Activated naive CD8-positive, alpha-beta T cell treated with anti-CD3 and anti-CD28 coated beads for 36 hours (primary cell): ENCODE measurements around the gene METTL23. TPM values are rescaled to one million over a fixed set of nuclear protein-coding genes. Genes with fewer than 3 reads are reported as not detected.
A peak's percentile ranks its signal among the peaks of the same experiment; 100 is the strongest.
"Not testable (repeated sequence)": the region's sequence is repeated elsewhere in the genome, so short reads cannot be mapped to it uniquely, and the experiment has no call there.

Experiments
- DNase-seq: peaks from one replicate; pipeline ENCODE4 v3.0.0; 2021
- H3K27ac Mint-ChIP-seq: one replicate; pipeline ENCODE4 v1.8.0; 2022; ENCODE audit warnings: mild to moderate bottlenecking, moderate library complexity, mixed read lengths
- H3K27me3 Mint-ChIP-seq: one replicate; pipeline ENCODE4 v1.8.0; 2022; ENCODE audit warnings: mild to moderate bottlenecking, mixed read lengths
- H3K36me3 Mint-ChIP-seq: one replicate; pipeline ENCODE4 v1.8.0; 2021; ENCODE audit warnings: mild to moderate bottlenecking, mixed read lengths
- H3K4me1 Mint-ChIP-seq: one replicate; pipeline ENCODE4 v1.8.0; 2021; ENCODE audit warnings: mixed read lengths
- H3K4me3 Mint-ChIP-seq: one replicate; pipeline ENCODE4 v1.8.0; 2022; ENCODE audit warnings: mild to moderate bottlenecking, moderate library complexity, mixed read lengths
- H3K9me3 Mint-ChIP-seq: one replicate; pipeline ENCODE4 v1.8.0; 2022; ENCODE audit warnings: mixed read lengths
- total RNA-seq, 2 experiments: library from RNA; stranded (reverse); gene quantifications; one replicate each; pipeline ENCODE4 v1.2.3, GENCODE V29; 2021

Gene METTL23
- total RNA-seq, 2 experiments from 2014 or later: 30.0 to 30.6 TPM

- H3K4me3 Mint-ChIP-seq: no peak overlapping the region
- H3K9me3 Mint-ChIP-seq: no peaks in the 10 kb centered on the region
- no peaks in the 10 kb centered on the region for H3K27me3 Mint-ChIP-seq
- H3K36me3 Mint-ChIP-seq: no peaks in the 10 kb centered on the region
- H3K4me1 Mint-ChIP-seq: no peaks in the 10 kb centered on the region
- no peak for DNase-seq
- no peak overlapping the region for H3K27ac Mint-ChIP-seq
Measured at GRCh38 chr17:76687298-76688164, 39.1 kb upstream of the METTL23 start.

- Mint-ChIP-seq H3K36me3 (no peaks in the 10 kb centered on the region), H3K4me3 (no peak overlapping the region), H3K27ac (no peak overlapping the region), H3K4me1 (no peaks in the 10 kb centered on the region), H3K9me3 (no peaks in the 10 kb centered on the region), H3K27me3 (no peaks in the 10 kb centered on the region)
- no peak for DNase-seq
Measured at GRCh38 chr17:76688165-76688622, 38.4 kb upstream of the METTL23 start.

- Mint-ChIP-seq H3K27ac (no peak overlapping the region), H3K27me3 (no peaks in the 10 kb centered on the region), H3K4me3 (no peak overlapping the region), H3K36me3 (no peaks in the 10 kb centered on the region), H3K4me1 (no peaks in the 10 kb centered on the region), H3K9me3 (no peaks in the 10 kb centered on the region)
- no peak for DNase-seq
Measured at GRCh38 chr17:76689859-76690258, 36.8 kb upstream of the METTL23 start.

- no peaks in the 10 kb centered on the region for H3K36me3 Mint-ChIP-seq
- H3K4me3 Mint-ChIP-seq: no peak overlapping the region
- DNase-seq: no peak
- no peaks in the 10 kb centered on the region for H3K4me1 Mint-ChIP-seq
- no peaks in the 10 kb centered on the region for H3K27me3 Mint-ChIP-seq
- no peaks in the 10 kb centered on the region for H3K9me3 Mint-ChIP-seq
- H3K27ac Mint-ChIP-seq: no peak overlapping the region
Measured at GRCh38 chr17:76690596-76691280, 35.9 kb upstream of the METTL23 start.

GRCh38 chr17:76691379-76692191 lies 35.1 kb upstream of the METTL23 start:
- Mint-ChIP-seq H3K27me3 (no peaks in the 10 kb centered on the region), H3K27ac (no peak overlapping the region), H3K9me3 (no peaks in the 10 kb centered on the region), H3K36me3 (no peaks in the 10 kb centered on the region), H3K4me3 (no peak overlapping the region), H3K4me1 (no peaks in the 10 kb centered on the region)
- DNase-seq: no peak

- Mint-ChIP-seq H3K36me3 (no peaks in the 10 kb centered on the region), H3K27me3 (no peaks in the 10 kb centered on the region), H3K4me3 (no peak overlapping the region), H3K9me3 (no peaks in the 10 kb centered on the region), H3K27ac (no peak overlapping the region), H3K4me1 (no peaks in the 10 kb centered on the region)
- no peak for DNase-seq
Measured at GRCh38 chr17:76695059-76695831, 31.4 kb upstream of the METTL23 start.

- DNase-seq: no peak
- H3K27me3 Mint-ChIP-seq: no peaks in the 10 kb centered on the region
- no peaks in the 10 kb centered on the region for H3K9me3 Mint-ChIP-seq
- no peaks in the 10 kb centered on the region for H3K36me3 Mint-ChIP-seq
- no peaks in the 10 kb centered on the region for H3K4me1 Mint-ChIP-seq
- no peak overlapping the region for H3K4me3 Mint-ChIP-seq
- H3K27ac Mint-ChIP-seq: no peak overlapping the region
Measured at GRCh38 chr17:76696763-76697701, 29.6 kb upstream of the METTL23 start.

- H3K9me3 Mint-ChIP-seq: no peaks in the 10 kb centered on the region
- H3K27ac Mint-ChIP-seq: no peak overlapping the region
- H3K27me3 Mint-ChIP-seq: no peaks in the 10 kb centered on the region
- H3K36me3 Mint-ChIP-seq: no peaks in the 10 kb centered on the region
- DNase-seq: no peak
- no peaks in the 10 kb centered on the region for H3K4me1 Mint-ChIP-seq
- no peak overlapping the region for H3K4me3 Mint-ChIP-seq
Measured at GRCh38 chr17:76697702-76698465, 28.8 kb upstream of the METTL23 start.

GRCh38 chr17:76698466-76698977 lies 28.1 kb upstream of the METTL23 start:
- not testable (repeated sequence) for H3K4me1 Mint-ChIP-seq, H3K27me3 Mint-ChIP-seq

GRCh38 chr17:76700270-76700616 lies 26.4 kb upstream of the METTL23 start:
- no peak for DNase-seq
- no peaks in the 10 kb centered on the region for H3K9me3 Mint-ChIP-seq
- no peaks in the 10 kb centered on the region for H3K27me3 Mint-ChIP-seq
- H3K36me3 Mint-ChIP-seq: no peaks in the 10 kb centered on the region
- no peak overlapping the region for H3K27ac Mint-ChIP-seq
- no peak overlapping the region for H3K4me3 Mint-ChIP-seq
- no peaks in the 10 kb centered on the region for H3K4me1 Mint-ChIP-seq

More at GRCh38 chr17:76698466-76698977, 28.1 kb upstream of the METTL23 start:
- H3K27ac Mint-ChIP-seq, DNase-seq, H3K9me3 Mint-ChIP-seq, H3K4me3 Mint-ChIP-seq, H3K36me3 Mint-ChIP-seq: not testable (repeated sequence)

- H3K4me3 Mint-ChIP-seq: no peak overlapping the region
- H3K27me3 Mint-ChIP-seq: no peaks in the 10 kb centered on the region
- no peaks in the 10 kb centered on the region for H3K36me3 Mint-ChIP-seq
- DNase-seq: no peak
- H3K4me1 Mint-ChIP-seq: no peaks in the 10 kb centered on the region
- no peaks in the 10 kb centered on the region for H3K9me3 Mint-ChIP-seq
- H3K27ac Mint-ChIP-seq: peak overlapping the region; percentile 46
Measured at GRCh38 chr17:76700617-76701470, 25.8 kb upstream of the METTL23 start.

- H3K36me3 Mint-ChIP-seq: no peaks in the 10 kb centered on the region
- no peak overlapping the region for H3K4me3 Mint-ChIP-seq
- no peaks in the 10 kb centered on the region for H3K9me3 Mint-ChIP-seq
- no peak for DNase-seq
- no peak overlapping the region for H3K27ac Mint-ChIP-seq
- no peaks in the 10 kb centered on the region for H3K4me1 Mint-ChIP-seq
- no peaks in the 10 kb centered on the region for H3K27me3 Mint-ChIP-seq
Measured at GRCh38 chr17:76701471-76701967, 25.1 kb upstream of the METTL23 start.
